Measurements from ENCODE around the gene MYO5A.

DNA sequence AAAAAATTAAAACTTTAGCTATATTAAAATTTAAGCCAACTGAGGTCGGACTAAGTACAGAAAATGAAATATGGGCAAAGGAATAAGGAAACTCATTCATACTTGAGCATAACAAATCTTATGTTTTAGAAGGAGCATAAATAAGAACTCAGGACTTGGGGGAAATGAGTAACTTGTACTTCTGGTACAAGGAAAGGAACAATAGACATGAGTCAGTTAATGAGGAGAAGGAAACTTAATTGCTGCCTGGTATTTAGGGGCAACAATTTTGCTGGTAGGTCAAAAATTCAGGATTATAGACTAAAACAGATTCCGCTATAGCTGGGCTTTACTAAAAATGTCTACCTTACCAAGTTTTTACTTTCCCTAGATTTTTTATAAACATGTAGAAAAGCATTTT lies 113.1 kb downstream of the MYO5A start:
- TF ChIP-seq, protein P1, sequence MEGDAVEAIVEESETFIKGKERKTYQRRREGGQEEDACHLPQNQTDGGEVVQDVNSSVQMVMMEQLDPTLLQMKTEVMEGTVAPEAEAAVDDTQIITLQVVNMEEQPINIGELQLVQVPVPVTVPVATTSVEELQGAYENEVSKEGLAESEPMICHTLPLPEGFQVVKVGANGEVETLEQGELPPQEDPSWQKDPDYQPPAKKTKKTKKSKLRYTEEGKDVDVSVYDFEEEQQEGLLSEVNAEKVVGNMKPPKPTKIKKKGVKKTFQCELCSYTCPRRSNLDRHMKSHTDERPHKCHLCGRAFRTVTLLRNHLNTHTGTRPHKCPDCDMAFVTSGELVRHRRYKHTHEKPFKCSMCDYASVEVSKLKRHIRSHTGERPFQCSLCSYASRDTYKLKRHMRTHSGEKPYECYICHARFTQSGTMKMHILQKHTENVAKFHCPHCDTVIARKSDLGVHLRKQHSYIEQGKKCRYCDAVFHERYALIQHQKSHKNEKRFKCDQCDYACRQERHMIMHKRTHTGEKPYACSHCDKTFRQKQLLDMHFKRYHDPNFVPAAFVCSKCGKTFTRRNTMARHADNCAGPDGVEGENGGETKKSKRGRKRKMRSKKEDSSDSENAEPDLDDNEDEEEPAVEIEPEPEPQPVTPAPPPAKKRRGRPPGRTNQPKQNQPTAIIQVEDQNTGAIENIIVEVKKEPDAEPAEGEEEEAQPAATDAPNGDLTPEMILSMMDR (IDR thresholded peaks at IDR 0.05; ENCODE audit: low read length): no peak
- no peak for TF ChIP-seq EZH2phosphoT487 (IDR thresholded peaks at IDR 0.05; ENCODE audit: low read length)

All from MM.1S (cell line).